Keratinocyte (primary cell): ENCODE data around the gene AMBRA1. TPM values are rescaled to one million over a fixed set of nuclear protein-coding genes. Genes with fewer than 3 reads are reported as not detected.

Experiments
- DNase-seq: peaks from one replicate; pipeline ENCODE4 v3.0.0-alpha.2; 2011; ENCODE audit warnings: low read depth, missing footprints, low spot score
- FAIRE-seq: peaks from 2 replicates; lab custom pipeline; 2011; peaks lifted over from hg19 to GRCh38; lab: Jason Lieb, UNC
- H2AFZ ChIP-seq: 2 replicates; pipeline ENCODE4 v1.6.0; 2012; ENCODE audit warnings: low read length, control low read depth, inconsistent platforms; ENCODE audit not compliant: control insufficient read depth
- H3K27ac ChIP-seq: 2 replicates; pipeline ENCODE4 v1.5.1; 2011; ENCODE audit warnings: low read length; ENCODE audit not compliant: control insufficient read depth, insufficient read depth
- H3K27me3 ChIP-seq: 3 replicates; pipeline ENCODE4 v1.6.0; 2011; ENCODE audit warnings: low read length; ENCODE audit not compliant: control insufficient read depth, insufficient read depth; ENCODE audit errors: extremely low read depth
- H3K36me3 ChIP-seq, 2 experiments: 2 replicates in 1 of 2; 3 replicates in 1 of 2; pipeline ENCODE4 v1.5.1; 2011; ENCODE audit warnings: low read length in 2 of 2, mild to moderate bottlenecking in 1 of 2; ENCODE audit not compliant: control insufficient read depth in 2 of 2, insufficient read depth in 2 of 2; ENCODE audit errors: extremely low read depth in 1 of 2
- H3K4me1 ChIP-seq: 3 replicates; pipeline ENCODE4 v1.5.1; 2011; ENCODE audit warnings: low read length; ENCODE audit not compliant: control insufficient read depth, insufficient read depth; ENCODE audit errors: extremely low read depth
- H3K4me2 ChIP-seq: 3 replicates; pipeline ENCODE4 v1.6.0; 2011; ENCODE audit warnings: low read depth, low read length; ENCODE audit not compliant: control insufficient read depth, insufficient read depth; ENCODE audit errors: extremely low read depth
- H3K4me3 ChIP-seq, 3 experiments: fragments of 200-600 bp in 1 of 3; sonication (generic) in 1 of 3; 2 replicates in 2 of 3; 3 replicates in 1 of 3; pipeline ENCODE4 v1.5.1; 2011 to 2016; ENCODE audit warnings: low read length in 3 of 3, mild to moderate bottlenecking in 3 of 3, control low read depth in 2 of 3, inconsistent platforms in 1 of 3, low read depth in 1 of 3, mixed read lengths in 1 of 3, mixed run types in 1 of 3, moderate library complexity in 1 of 3; ENCODE audit not compliant: control insufficient read depth in 2 of 3, insufficient read depth in 2 of 3; ENCODE audit errors: extremely low read depth in 1 of 3
- H3K79me2 ChIP-seq: 2 replicates; pipeline ENCODE4 v1.6.0; 2012; ENCODE audit warnings: low read length; ENCODE audit not compliant: control insufficient read depth, insufficient read depth
- H3K9ac ChIP-seq: 3 replicates; pipeline ENCODE4 v1.6.0; 2011; ENCODE audit warnings: low read length; ENCODE audit not compliant: control insufficient read depth, insufficient read depth; ENCODE audit errors: extremely low read depth
- H3K9me1 ChIP-seq: 3 replicates; pipeline ENCODE4 v1.6.0; 2011; ENCODE audit warnings: low read length; ENCODE audit not compliant: control insufficient read depth, insufficient read depth; ENCODE audit errors: extremely low read depth
- H3K9me3 ChIP-seq: 2 replicates; pipeline ENCODE4 v1.5.1; 2012; ENCODE audit warnings: low read depth, low read length; ENCODE audit not compliant: control insufficient read depth
- H4K20me1 ChIP-seq: 3 replicates; pipeline ENCODE4 v1.6.0; 2011; ENCODE audit warnings: low read length; ENCODE audit not compliant: control insufficient read depth, insufficient read depth; ENCODE audit errors: extremely low read depth
- CTCF ChIP-seq, 3 experiments: IDR thresholded peaks in 1 of 3; conservative IDR thresholded peaks in 1 of 3; optimal IDR thresholded peaks in 1 of 3; 2 replicates in 2 of 3; 3 replicates in 1 of 3; pipeline versions ENCODE3 to v1.5.1; 2011; ENCODE audit warnings: low read length in 3 of 3, mild to moderate bottlenecking in 3 of 3, moderate library complexity in 2 of 3, control low read depth in 1 of 3, inconsistent platforms in 1 of 3; ENCODE audit not compliant: insufficient read depth in 2 of 3; ENCODE audit errors: extremely low read depth in 1 of 3
- EZH2 ChIP-seq: IDR thresholded peaks from one replicate; pipeline ENCODE4 v1.6.1; 2012; ENCODE audit warnings: inconsistent platforms, mild to moderate bottlenecking, low read length, moderate library complexity
- dilution Hi-C: fragments of 300-500 bp; cut with MboI; formaldehyde crosslinking; loops from one replicate; pipeline ENCODE4 v1.7.0; 2020; ENCODE audit warnings: low sequenced_read_pairs; ENCODE audit not compliant: extremely low pct_ligation_motif_present
- polyA plus RNA-seq, 5 experiments: library from polyadenylated mRNA; depleted of rRNA in 3 of 5; stranded (reverse) in 3 of 5; stranded (forward) in 1 of 5; unstranded in 1 of 5; fragments of >200 nt; gene quantifications; 1 replicate in 1 of 5; 2 replicates in 3 of 5; 3 replicates in 1 of 5; pipeline versions ENCODE4 v1.2.1 to v1.2.3, GENCODE V29; 2011 to 2012; ENCODE audit warnings: missing spikeins in 2 of 5, low read depth in 1 of 5, low replicate concordance in 1 of 5

Gene AMBRA1
- polyA plus RNA-seq, 1 donor (not counting 4 experiments of a cell fraction or from before 2014, with no cell fraction given): 10.5 TPM

GRCh38 chr11:46356924-46357482 is 236.8 kb downstream of the AMBRA1 start:
- Histone ChIP-seq H3K4me3 (no peak overlapping the region), H3K27me3 (no peaks in the 10 kb centered on the region), H3K36me3 (peaks cover 8 to 20% of the 10 kb centered on the region in 2 experiments), H3K9ac (no peak overlapping the region), H3K4me2 (peak overlapping the region; percentile 45), H3K9me3 (no peaks in the 10 kb centered on the region), H3K4me1 (peaks cover 33% of the 10 kb centered on the region), H2AFZ (no peak overlapping the region), H4K20me1 (peaks cover 7% of the 10 kb centered on the region), H3K27ac (peak overlapping the region; percentile 29), H3K9me1 (peaks cover 2% of the 10 kb centered on the region), H3K79me2 (peaks cover 79% of the 10 kb centered on the region)
- DNase-seq (no peak), FAIRE-seq (peak; percentile 44)
- dilution Hi-C loops: no loop called here
- no peak for TF ChIP-seq EZH2
- no peak for TF ChIP-seq CTCF (optimal IDR thresholded peaks at IDR 0.05 in 1 of 3, IDR thresholded peaks at IDR 0.05 in 1 of 3, conservative IDR thresholded peaks at IDR 0.05 in 1 of 3; ENCODE audit: extremely low read depth in 1 of 3, insufficient read depth in 2 of 3, low read length in 3 of 3)

GRCh38 chr11:46353698-46354097 is 240.1 kb downstream of the AMBRA1 start:
- FAIRE-seq (no peak), DNase-seq (no peak)
- Histone ChIP-seq H3K9me3 (no peaks in the 10 kb centered on the region), H3K4me3 (no peak overlapping the region), H3K4me2 (no peak overlapping the region), H3K9ac (no peak overlapping the region), H3K27me3 (no peaks in the 10 kb centered on the region), H3K4me1 (peaks cover 64% of the 10 kb centered on the region), H3K36me3 (peaks cover 9 to 28% of the 10 kb centered on the region in 2 experiments), H3K9me1 (peaks cover 4% of the 10 kb centered on the region), H3K27ac (no peak overlapping the region), H2AFZ (no peak overlapping the region), H4K20me1 (peaks cover 6% of the 10 kb centered on the region), H3K79me2 (peaks cover 89% of the 10 kb centered on the region)
- dilution Hi-C loops: no loop called here
- no peak for TF ChIP-seq EZH2
- TF ChIP-seq CTCF (optimal IDR thresholded peaks at IDR 0.05 in 1 of 3, IDR thresholded peaks at IDR 0.05 in 1 of 3, conservative IDR thresholded peaks at IDR 0.05 in 1 of 3; ENCODE audit: extremely low read depth in 1 of 3, insufficient read depth in 2 of 3, low read length in 3 of 3): no peak
